GM18507 (cell line): ENCODE results near the gene PSMG2.
"Not testable (repeated sequence)": the region's sequence is repeated elsewhere in the genome, so short reads cannot be mapped to it uniquely, and the experiment has no call there.

Experiments
- DNase-seq: peaks from one replicate; pipeline ENCODE4 v3.0.0; 2011; ENCODE audit warnings: low read depth; ENCODE audit not compliant: insufficient read length; ENCODE audit errors: extremely low spot score
- FAIRE-seq: peaks from 2 replicates; lab custom pipeline; 2011; peaks lifted over from hg19 to GRCh38; lab: Jason Lieb, UNC

Gene PSMG2

GRCh38 chr18:12755606-12756005 lies 52.8 kb downstream of the PSMG2 start:
- not testable (repeated sequence) for FAIRE-seq, DNase-seq

GRCh38 chr18:12756619-12757239 lies 53.9 kb downstream of the PSMG2 start:
- not testable (repeated sequence) for DNase-seq, FAIRE-seq

GRCh38 chr18:12758566-12758965 lies 55.7 kb downstream of the PSMG2 start:
- not testable (repeated sequence) for DNase-seq, FAIRE-seq

GRCh38 chr18:12765126-12765525 lies 62.3 kb downstream of the PSMG2 start:
- FAIRE-seq = no peak
- DNase-seq = no peak

GRCh38 chr18:12765586-12765985 lies 62.7 kb downstream of the PSMG2 start:
- DNase-seq (no peak), FAIRE-seq (no peak)

GRCh38 chr18:12766986-12767433 lies 64.2 kb downstream of the PSMG2 start:
- FAIRE-seq (no peak), DNase-seq (no peak)

GRCh38 chr18:12767580-12768155 lies 64.8 kb downstream of the PSMG2 start:
- FAIRE-seq (no peak), DNase-seq (no peak)

- DNase-seq = no peak
- FAIRE-seq = no peak
Measured at GRCh38 chr18:12768625-12769024, 65.8 kb downstream of the PSMG2 start.

GRCh38 chr18:12769136-12769535 lies 66.3 kb downstream of the PSMG2 start:
- no peak for FAIRE-seq

GRCh38 chr18:12769644-12770440 lies 67.0 kb downstream of the PSMG2 start:
- DNase-seq (no peak), FAIRE-seq (no peak)

More at GRCh38 chr18:12769136-12769535, 66.3 kb downstream of the PSMG2 start:
- DNase-seq = no peak

- DNase-seq (no peak), FAIRE-seq (no peak)
Measured at GRCh38 chr18:12770469-12771219, 67.8 kb downstream of the PSMG2 start.

GRCh38 chr18:12772111-12772510 lies 69.3 kb downstream of the PSMG2 start:
- no peak for FAIRE-seq
- no peak for DNase-seq

GRCh38 chr18:12773369-12773768 lies 70.5 kb downstream of the PSMG2 start:
- DNase-seq (no peak), FAIRE-seq (no peak)

- DNase-seq = no peak
- no peak for FAIRE-seq
Measured at GRCh38 chr18:12774982-12775381, 72.1 kb downstream of the PSMG2 start.
